Brain microvascular endothelial cell (primary cell): ENCODE measurements around the gene ZNF837.
A peak's percentile ranks its signal among the peaks of the same experiment; 100 is the strongest.

Experiments
- DNase-seq: peaks from one replicate; pipeline ENCODE4 v3.0.0-alpha.2; 2020
- H3K27ac ChIP-seq: fragments of 250-450 bp; sonication (Bioruptor Pico); 2 replicates; pipeline ENCODE4 v1.5.1; 2020; ENCODE audit warnings: mild to moderate bottlenecking, moderate library complexity
- H3K27me3 ChIP-seq: fragments of 250-450 bp; sonication (Bioruptor Pico); replicated peaks from 2 replicates; pipeline ENCODE4 v1.5.1; 2020; ENCODE audit warnings: mild to moderate bottlenecking
- H3K36me3 ChIP-seq: fragments of 250-450 bp; sonication (Bioruptor Pico); replicated peaks from 2 replicates; pipeline ENCODE4 v1.5.1; 2020; ENCODE audit warnings: mild to moderate bottlenecking
- H3K4me3 ChIP-seq: 2 replicates; pipeline ENCODE4 v1.5.1; 2011; ENCODE audit warnings: low read depth, mild to moderate bottlenecking, control low read depth, low read length, moderate library complexity
- CTCF ChIP-seq: IDR thresholded peaks from 2 replicates; pipeline ENCODE4 v1.5.1; 2011; ENCODE audit warnings: low read depth, mild to moderate bottlenecking, moderate library complexity, low read length, control low read depth, inconsistent platforms; ENCODE audit errors: missing control alignments
- in situ Hi-C: cut with HindIII; loops from 2 replicates; pipeline ENCODE4 v1.10.0; 2017; ENCODE audit warnings: low sequenced_read_pairs, low pct_ligation_motif_present

Gene ZNF837

GRCh38 chr19:58330458-58330857 is 50.4 kb downstream of the ZNF837 start:
- no peak overlapping the region for H3K4me3 ChIP-seq
- TF ChIP-seq CTCF, result no peak
- H3K27me3 ChIP-seq, result no peaks in the 10 kb centered on the region
- in situ Hi-C loops, result no loop called here
- DNase-seq, result peak; percentile 59
- H3K27ac ChIP-seq, result peak overlapping the region; percentile 54
- peaks cover 9% of the 10 kb centered on the region for H3K36me3 ChIP-seq

GRCh38 chr19:58328999-58329398 is 51.8 kb downstream of the ZNF837 start:
- no peak for DNase-seq
- H3K27me3 ChIP-seq, result no peaks in the 10 kb centered on the region
- H3K36me3 ChIP-seq, result no peaks in the 10 kb centered on the region
- no peak overlapping the region for H3K27ac ChIP-seq
- in situ Hi-C loops, result no loop called here
- no peak overlapping the region for H3K4me3 ChIP-seq
- TF ChIP-seq CTCF, result peak; percentile 22

DNA sequence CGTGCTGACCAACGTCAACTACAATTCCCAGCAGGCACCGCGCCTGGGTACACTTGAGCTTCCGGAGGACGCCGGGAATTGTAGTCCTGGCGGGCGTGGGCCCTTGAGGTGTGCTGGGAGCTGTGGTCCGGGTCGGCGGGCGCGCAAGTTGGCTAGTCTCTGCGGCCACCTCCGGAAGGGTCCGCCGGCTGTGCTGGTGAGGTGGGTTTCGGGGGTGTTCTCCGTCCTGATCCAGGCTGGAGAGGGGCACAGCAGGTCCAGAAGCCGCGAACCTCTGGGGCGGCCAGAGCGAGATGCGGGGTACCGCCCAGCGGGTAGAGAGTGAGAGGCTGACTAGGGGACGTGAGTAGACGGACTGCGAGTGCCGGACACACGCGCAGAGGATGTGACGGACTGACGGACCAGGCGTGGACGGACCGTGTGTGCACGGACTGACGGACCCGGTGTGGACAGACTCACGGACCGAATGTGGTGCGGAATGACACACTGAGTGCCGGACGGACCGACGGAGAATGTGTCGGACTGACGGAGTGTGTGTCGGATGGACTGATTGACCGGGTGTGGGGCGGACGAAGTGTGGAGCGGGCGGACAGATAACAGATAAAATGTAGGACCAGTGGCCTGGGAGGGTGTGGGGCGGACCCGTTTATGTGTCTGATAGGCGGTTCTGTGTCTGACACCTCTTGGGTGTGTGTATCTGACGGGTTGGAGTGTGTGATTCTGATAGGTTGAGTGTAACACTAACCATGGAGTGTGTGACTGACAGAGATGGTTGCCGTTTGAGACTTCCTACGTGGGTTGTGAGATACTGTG is 53.7 kb downstream of the ZNF837 start, which contains the start of gene ZSCAN22:
TSS of gene ZSCAN22 (plus strand) at position 81 of the 813 bp plus-strand sequence. CDS start 7,809 bp downstream, outside the sequence.
- Histone ChIP-seq H3K27ac (peak within 1 kb of the TSS; percentile 86), H3K27me3 (no peaks in the 10 kb centered on the region), H3K36me3 (peaks cover 3% of the 10 kb centered on the region), H3K4me3 (peak within 1 kb of the TSS; percentile 99)
- in situ Hi-C loops, result no loop called here
- no peak for TF ChIP-seq CTCF
- peak; percentile 97 for DNase-seq

GRCh38 chr19:58326501-58326913 is 54.3 kb downstream of the ZNF837 start:
- peak overlapping the region; percentile 86 for H3K27ac ChIP-seq

DNA sequence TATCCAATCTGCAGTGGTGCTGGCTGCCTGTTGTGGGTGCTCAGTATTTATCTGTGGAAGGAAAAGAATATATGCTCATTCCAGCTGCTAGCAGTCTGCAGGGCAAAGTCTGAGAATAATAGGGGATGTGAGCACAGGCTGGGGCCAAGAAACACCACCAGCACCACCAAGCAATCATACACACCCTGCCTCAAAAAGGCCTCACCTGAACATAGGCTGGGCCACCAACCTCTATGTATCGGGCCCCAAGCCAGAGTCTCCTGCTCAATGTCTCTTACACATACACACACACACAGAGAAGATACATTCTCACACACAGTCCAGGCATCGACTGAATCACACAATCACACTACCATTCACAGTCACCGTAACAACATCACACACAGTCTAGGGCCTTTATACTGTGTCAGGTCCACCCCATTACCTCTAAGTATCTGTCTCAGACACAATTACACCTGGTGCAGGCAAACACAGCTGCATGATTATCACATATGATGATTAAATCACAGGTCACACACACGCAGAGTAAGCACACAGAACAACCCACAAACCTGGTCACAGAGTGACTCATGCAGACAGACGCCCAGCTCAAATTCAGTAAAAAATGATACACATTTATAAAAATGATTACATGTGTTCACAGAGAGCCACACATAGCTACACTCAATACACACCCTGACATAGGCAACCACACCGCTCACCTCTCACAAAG is 55.4 kb downstream of the ZNF837 start:
- Histone ChIP-seq H3K36me3 (peaks cover 3% of the 10 kb centered on the region), H3K4me3 (peak overlapping the region; percentile 99), H3K27me3 (no peaks in the 10 kb centered on the region), H3K27ac (no peak overlapping the region)
- in situ Hi-C loops, result no loop called here
- TF ChIP-seq CTCF, result no peak
- DNase-seq, result peak; percentile 23

More at GRCh38 chr19:58326501-58326913, 54.3 kb downstream of the ZNF837 start:
- peak overlapping the region; percentile 99 for H3K4me3 ChIP-seq
- H3K36me3 ChIP-seq, result peaks cover 3% of the 10 kb centered on the region
- no peak for DNase-seq
- in situ Hi-C loops, result no loop called here
- TF ChIP-seq CTCF, result no peak
- H3K27me3 ChIP-seq, result no peaks in the 10 kb centered on the region
